GM19468 (cell line): ENCODE measurements around the gene DCLK3.

Experiments
- ATAC-seq: cut with Tn5 transposase; IDR thresholded peaks from one replicate; pipeline ENCODE4 v1.9.1; 2021; ENCODE audit warnings: mild to moderate bottlenecking, moderate library complexity, moderate number of reproducible peaks; ENCODE audit not compliant: unreplicated experiment; ENCODE audit errors: extremely low read depth

DCLK3 gene

DNA sequence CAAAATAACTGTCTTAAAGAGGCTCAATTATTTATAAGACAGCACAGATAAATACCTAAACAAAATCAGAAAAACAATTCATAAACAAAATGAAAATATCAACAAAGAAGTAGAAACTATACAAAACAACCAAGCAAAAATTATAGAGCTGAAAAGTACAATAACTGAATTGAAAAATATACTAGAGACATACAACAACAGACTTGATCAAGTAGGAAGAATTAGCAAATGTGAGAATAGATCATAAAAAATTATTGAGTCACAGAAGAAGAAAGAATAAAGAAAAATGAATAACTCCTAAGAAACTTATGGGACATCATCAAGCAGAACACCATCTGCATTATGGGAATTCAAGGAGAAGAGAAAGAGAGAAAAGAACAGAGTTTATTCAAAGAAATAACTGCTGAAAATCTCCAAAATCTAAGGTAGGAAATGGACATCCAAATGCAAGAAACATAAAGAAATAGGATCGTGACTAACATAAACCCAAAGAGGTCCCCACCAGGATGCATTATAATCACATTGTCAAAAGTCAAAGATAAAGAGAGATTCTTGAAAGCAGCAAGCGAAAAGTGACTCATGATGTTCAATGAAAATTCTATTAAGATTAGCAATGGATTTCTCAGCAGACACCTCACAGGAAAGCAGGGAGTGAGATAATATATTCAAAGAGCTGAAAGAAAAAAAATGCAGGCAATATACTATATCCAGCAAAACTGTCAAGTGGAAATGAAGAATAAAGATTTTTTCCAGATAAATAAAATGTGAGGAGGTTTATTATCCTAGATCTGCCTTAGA is 85.9 kb downstream of the DCLK3 start:
- ATAC-seq: no peak

DNA sequence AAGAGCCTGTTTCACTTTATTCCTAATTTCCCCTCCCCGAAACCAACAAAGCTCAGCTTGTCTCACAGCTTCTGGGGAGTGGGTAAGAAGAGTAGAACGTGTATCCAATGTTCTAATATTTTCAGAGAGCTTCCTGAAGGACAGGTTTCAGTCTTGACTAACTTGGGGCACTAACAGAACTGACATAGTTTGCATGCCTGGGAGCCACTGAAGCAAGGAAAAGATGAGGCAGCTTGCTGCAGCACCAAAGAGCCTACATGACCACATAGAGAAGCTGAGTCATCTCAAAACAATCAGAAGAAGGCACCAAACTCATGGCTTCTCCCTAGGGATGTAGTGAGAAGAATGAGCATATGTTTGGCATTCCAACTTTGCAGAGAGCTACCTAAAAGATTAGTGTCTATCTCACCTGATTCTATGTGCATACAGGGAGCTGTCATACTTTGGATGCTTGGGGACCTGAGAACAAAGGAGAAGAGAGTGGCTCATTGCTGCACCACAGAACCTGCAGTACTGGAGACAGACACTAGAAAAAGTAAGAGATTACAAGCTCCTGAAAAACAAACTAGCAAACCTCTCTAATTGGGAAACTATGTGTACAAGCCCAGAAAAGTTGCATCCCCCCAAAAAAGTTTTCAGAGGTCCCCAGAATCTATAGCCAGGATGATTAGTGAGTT is 86.9 kb downstream of the DCLK3 start:
- no peak for ATAC-seq

DNA sequence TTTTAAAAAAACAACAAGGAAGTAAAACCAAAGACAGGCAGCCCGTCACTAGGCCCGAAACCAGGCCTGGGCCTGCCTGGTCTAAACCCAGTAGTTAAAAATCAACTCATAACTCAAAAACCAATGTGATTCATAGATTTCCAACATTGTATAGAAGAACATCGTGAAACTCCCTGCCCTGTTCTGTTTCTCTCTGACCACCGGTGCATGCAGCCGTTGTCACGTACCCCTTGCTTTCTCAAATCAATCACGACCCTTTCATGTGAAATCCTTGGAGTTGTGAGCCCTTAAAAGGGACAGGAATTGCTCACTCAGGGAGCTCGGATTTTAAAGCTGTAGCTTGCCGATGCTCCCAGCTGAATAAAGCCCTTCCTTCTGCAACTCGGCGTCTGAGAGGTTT is 89.5 kb downstream of the DCLK3 start:
- no peak for ATAC-seq

DNA sequence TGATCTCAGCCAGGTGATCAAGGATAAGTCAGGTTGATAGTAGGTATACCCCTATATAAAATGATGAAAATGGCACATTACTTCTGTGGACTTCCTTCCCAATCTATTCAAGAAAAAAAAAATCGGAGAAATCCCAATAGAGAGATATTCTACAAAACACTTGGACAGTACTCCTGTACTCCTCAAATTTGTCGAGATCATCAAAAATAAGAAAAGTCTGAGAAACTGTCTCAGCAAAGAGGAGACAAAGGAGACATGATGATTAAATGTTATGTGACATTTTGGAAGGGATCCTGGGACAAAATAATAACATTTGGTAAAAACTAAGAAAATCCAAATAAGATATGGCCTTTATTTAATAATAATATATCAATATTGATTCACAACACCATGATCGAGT is 94.6 kb downstream of the DCLK3 start:
- no peak for ATAC-seq

DNA sequence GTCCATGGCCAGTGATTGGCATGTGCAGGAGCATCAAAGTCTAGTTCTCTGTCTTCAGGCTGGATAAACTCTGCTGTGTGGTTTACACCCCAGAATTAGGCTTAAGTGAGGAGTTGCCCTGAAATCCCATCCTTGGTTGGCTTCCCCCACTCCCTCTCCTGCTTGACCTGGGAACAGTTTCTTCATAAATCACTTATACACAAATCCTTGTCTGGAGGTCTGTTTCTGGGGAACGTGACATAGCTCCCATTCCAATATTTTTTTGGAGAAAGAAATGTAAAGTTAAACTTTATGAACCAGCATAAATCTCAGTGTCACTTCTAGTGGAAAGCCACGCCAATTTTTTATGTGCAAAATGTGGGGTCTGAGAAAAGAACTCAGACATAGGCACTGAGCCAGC is 98.2 kb downstream of the DCLK3 start:
- no peak for ATAC-seq

DNA sequence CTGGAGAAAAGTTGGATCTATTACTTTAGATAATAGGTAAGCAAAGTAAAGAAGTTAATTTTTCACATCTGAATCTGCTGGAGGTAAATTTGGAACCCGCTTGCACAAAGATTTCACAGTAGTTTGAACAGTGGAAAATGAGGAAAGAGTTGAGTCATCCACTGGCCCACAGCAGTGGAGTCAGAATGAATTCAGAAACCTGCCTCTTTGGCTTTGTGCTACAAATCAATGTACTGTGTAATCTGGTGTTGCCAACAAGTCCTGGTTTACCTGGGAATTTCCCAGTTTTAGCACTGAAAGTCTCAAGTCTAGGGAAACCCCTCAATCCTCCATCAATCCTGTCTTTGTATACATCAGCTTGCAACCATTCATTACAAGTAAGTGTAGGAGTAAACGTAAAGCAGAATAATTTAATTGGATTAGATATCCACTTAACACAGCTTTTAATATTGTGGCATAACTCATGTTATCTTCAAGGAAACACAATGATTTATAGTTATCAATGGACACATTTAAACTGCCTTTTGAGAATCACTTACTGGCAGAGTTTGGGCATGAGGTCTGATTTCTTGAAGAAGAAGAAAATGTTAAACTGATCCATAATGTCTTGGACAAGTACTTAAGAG is 100.6 kb downstream of the DCLK3 start:
- ATAC-seq: no peak

DNA sequence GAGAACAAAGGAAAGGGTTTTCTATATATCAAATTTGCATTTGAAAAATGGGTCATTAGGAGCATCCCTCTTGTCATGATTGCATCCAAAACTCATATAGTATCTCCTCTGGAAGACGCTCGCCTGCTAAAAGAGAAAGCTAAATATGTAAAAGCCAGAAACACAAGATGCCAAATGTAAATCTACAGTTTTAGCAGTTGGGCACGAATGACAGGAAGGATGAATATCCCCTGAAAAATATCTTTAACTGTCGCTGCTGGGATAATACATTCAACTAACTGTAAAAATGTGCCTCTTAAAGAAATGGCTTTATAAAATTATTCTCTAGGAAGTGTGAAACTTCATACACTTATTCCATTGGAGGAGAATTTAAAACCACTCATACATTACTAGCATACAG is 101.7 kb downstream of the DCLK3 start:
- ATAC-seq: no peak
